ENCODE measurements around the gene TYW1.
"Not testable (repeated sequence)": the region's sequence is repeated elsewhere in the genome, so short reads cannot be mapped to it uniquely, and the experiment has no call there.

Gene TYW1

DNA sequence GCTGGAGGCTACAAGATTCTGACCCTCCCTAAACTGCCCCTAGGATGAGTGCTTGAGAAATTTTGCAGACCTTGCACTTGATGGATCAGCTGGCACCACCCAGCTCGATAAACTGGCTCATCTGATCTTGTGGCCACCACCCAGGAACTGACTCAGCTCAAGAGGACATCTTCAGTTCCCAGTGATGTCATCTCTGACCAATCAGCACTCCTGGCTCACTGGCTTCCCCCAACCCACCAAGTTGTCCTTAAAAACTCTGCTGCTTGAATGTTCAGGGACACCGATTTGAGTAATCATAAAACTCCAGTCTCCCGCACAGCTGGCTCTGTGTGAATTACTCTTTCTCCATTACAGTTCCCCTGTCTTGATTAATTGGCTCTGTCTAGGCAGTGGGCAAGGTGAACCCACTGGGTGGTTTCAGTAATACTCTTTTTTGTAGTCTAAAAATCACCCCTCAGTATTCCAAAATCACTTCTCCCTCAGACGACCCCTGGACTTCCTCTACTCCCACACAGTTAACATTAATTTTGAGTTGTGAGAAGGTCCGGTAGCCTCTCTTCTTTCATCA lies 229.8 kb downstream of the TYW1 start:
- not testable (repeated sequence) for H3K9me3 ChIP-seq (ENCODE audit: control insufficient read depth, low read length); H3K36me3 ChIP-seq (ENCODE audit: control insufficient read depth, insufficient read depth, low read length); H3K4me1 ChIP-seq (ENCODE audit: control insufficient read depth, insufficient read depth, low read length); H3K4me3 ChIP-seq (ENCODE audit: low read length); H3K27me3 ChIP-seq (ENCODE audit: control insufficient read depth, insufficient read depth, low read length); H3K9ac ChIP-seq (ENCODE audit: low read length)

DNA sequence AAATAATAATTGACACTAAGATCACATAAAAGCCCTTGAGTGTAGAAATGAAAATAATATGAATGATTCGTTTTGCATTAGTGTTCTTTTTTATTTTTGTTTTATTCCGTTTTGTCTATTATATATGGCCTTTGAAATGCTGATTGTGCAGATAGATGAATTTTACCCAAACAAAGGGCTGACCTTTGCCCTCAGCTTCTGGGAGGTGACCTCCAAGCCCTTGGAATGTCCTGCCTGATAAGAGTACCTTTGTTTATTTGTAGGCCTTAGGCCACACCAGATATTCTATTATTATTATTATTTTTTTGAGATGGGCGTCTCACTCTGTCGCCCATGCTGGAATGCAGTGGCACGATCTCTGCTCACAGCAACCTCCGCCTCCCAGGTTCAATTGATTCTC lies 230.3 kb downstream of the TYW1 start:
- not testable (repeated sequence) for H3K36me3 ChIP-seq (ENCODE audit: control insufficient read depth, insufficient read depth, low read length); H3K9ac ChIP-seq (ENCODE audit: low read length); H3K27me3 ChIP-seq (ENCODE audit: control insufficient read depth, insufficient read depth, low read length); H3K4me1 ChIP-seq (ENCODE audit: control insufficient read depth, insufficient read depth, low read length); H3K4me3 ChIP-seq (ENCODE audit: low read length); H3K9me3 ChIP-seq (ENCODE audit: control insufficient read depth, low read length)

DNA sequence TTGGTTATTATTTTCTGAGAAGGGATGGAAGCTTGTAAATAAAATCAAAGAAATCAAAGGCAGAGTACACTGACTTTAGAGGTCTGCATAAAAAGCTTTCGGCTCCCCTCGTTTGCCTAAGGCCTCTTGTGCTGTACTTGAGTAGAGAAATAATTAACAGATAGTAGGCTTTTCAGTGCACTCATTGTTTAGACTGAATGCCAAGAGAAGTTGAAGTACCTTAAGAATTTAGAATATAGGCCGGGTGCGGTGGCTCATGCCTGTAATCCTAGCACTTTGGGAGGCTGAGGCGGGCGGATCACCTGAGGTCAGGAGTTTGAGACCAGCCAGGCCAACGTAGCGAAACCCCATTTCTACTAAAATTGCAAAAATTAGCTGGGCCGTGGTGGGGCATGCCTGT lies 232.4 kb downstream of the TYW1 start:
- not testable (repeated sequence) for H3K36me3 ChIP-seq (ENCODE audit: control insufficient read depth, insufficient read depth, low read length); H3K9me3 ChIP-seq (ENCODE audit: control insufficient read depth, low read length); H3K4me3 ChIP-seq (ENCODE audit: low read length); H3K27me3 ChIP-seq (ENCODE audit: control insufficient read depth, insufficient read depth, low read length); H3K9ac ChIP-seq (ENCODE audit: low read length); H3K4me1 ChIP-seq (ENCODE audit: control insufficient read depth, insufficient read depth, low read length)

DNA sequence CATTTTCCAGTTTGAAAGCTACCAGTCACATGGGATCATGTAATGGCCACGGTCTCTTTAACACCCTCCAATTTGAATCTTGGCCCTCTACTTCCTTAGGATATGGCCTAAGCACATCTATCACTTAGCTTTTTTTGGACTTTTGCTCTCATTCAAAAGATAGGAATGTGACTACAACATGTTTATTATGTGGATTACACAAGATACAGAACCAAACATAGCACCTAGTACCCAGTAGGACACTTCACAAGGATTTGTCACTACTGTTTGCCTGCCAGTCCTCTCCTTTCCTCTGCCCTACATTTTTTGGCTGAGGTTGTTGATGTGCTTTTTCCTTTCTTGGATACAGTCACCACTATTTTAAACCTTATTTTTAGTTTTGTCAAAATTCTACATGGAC lies 233.4 kb downstream of the TYW1 start:
- H3K36me3 ChIP-seq (ENCODE audit: control insufficient read depth, insufficient read depth, low read length); H3K27me3 ChIP-seq (ENCODE audit: control insufficient read depth, insufficient read depth, low read length); H3K4me3 ChIP-seq (ENCODE audit: low read length); H3K4me1 ChIP-seq (ENCODE audit: control insufficient read depth, insufficient read depth, low read length); H3K9me3 ChIP-seq (ENCODE audit: control insufficient read depth, low read length); H3K9ac ChIP-seq (ENCODE audit: low read length): not testable (repeated sequence)

DNA sequence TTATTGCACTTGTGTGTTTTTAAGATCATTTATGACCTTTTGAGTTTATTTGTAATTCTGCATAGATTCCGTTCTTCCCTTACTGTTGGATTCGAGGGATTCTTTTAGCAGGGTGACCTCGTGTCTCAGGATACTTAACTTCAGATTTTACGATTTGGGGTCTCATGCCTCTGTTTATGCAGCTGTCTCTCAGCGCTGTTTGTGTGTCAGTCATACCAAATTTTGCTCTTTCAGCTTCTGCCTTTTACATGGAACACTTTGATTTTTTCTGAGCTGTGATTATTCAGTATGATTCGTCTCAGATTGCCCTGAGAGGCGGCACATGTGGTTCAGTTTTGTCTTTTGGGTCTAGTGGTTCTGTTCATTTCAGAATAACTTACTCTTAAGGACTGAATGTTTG lies 236.9 kb downstream of the TYW1 start:
- not testable (repeated sequence) for H3K9me3 ChIP-seq (ENCODE audit: control insufficient read depth, low read length); H3K4me1 ChIP-seq (ENCODE audit: control insufficient read depth, insufficient read depth, low read length); H3K27me3 ChIP-seq (ENCODE audit: control insufficient read depth, insufficient read depth, low read length); H3K4me3 ChIP-seq (ENCODE audit: low read length); H3K9ac ChIP-seq (ENCODE audit: low read length); H3K36me3 ChIP-seq (ENCODE audit: control insufficient read depth, insufficient read depth, low read length)

DNA sequence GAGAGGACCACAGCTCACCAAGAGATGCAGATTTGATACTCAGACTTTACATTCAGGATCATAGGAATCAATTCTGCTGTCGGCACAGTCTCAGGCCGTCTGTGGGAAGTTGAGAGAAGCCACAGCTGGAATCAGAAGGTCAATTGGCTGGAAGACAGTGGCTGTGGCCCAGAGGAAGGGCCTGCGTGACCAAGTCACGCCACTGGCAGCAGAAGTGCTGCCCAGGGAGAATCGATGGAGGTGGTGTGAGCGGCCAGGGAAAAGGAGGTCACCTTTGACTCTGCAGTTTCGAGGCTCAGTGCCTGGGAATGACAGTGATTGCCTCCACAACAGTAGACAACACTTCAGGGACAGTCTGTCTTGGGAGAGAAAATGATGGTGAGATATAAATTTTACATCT lies 239.6 kb downstream of the TYW1 start:
- H3K4me3 ChIP-seq (ENCODE audit: low read length); H3K9me3 ChIP-seq (ENCODE audit: control insufficient read depth, low read length); H3K9ac ChIP-seq (ENCODE audit: low read length); H3K4me1 ChIP-seq (ENCODE audit: control insufficient read depth, insufficient read depth, low read length); H3K27me3 ChIP-seq (ENCODE audit: control insufficient read depth, insufficient read depth, low read length); H3K36me3 ChIP-seq (ENCODE audit: control insufficient read depth, insufficient read depth, low read length): not testable (repeated sequence)

DNA sequence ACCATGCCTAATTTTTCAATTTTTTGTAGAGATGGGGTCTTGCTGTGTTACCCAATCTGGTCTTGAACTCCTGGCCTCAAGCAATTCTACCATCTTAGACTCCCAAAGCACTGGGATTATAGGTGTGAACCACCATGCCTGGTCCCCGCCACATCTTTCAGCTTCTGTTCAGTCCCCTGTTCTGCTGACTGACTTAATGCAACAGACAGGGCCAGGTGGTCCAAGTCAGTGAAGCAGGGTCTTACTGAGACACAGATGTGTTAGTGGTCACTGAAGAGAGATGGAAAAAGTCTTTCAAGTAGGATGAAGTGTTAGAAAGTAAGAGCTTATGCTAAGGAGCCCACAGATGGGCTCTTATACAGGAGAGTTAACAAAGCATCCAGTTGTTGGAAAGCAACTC lies 246.2 kb downstream of the TYW1 start:
- not testable (repeated sequence) for H3K9me3 ChIP-seq (ENCODE audit: control insufficient read depth, low read length); H3K36me3 ChIP-seq (ENCODE audit: control insufficient read depth, insufficient read depth, low read length); H3K4me3 ChIP-seq (ENCODE audit: low read length); H3K9ac ChIP-seq (ENCODE audit: low read length); H3K27me3 ChIP-seq (ENCODE audit: control insufficient read depth, insufficient read depth, low read length); H3K4me1 ChIP-seq (ENCODE audit: control insufficient read depth, insufficient read depth, low read length)

DNA sequence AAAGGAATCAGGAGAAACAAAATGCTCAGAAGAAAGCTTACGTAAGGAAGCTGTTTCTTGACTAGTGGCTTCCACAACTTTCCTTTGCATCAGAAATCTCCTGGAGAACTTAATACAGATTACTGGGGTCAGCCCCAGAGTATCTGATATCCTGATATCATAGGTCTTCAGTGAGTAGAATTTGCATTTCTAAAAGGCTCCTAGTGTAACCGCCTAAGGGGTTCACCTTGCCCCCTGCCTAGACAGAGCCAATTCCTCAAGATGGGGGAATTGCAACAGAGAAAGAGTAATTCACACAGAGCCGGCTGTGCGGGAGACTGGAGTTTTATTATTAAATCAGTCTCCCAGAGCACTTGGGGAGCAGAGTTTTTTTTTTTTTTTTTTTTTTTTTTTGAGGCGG lies 251.7 kb downstream of the TYW1 start:
- not testable (repeated sequence) for H3K4me3 ChIP-seq (ENCODE audit: low read length); H3K36me3 ChIP-seq (ENCODE audit: control insufficient read depth, insufficient read depth, low read length); H3K9ac ChIP-seq (ENCODE audit: low read length); H3K9me3 ChIP-seq (ENCODE audit: control insufficient read depth, low read length); H3K27me3 ChIP-seq (ENCODE audit: control insufficient read depth, insufficient read depth, low read length); H3K4me1 ChIP-seq (ENCODE audit: control insufficient read depth, insufficient read depth, low read length)

DNA sequence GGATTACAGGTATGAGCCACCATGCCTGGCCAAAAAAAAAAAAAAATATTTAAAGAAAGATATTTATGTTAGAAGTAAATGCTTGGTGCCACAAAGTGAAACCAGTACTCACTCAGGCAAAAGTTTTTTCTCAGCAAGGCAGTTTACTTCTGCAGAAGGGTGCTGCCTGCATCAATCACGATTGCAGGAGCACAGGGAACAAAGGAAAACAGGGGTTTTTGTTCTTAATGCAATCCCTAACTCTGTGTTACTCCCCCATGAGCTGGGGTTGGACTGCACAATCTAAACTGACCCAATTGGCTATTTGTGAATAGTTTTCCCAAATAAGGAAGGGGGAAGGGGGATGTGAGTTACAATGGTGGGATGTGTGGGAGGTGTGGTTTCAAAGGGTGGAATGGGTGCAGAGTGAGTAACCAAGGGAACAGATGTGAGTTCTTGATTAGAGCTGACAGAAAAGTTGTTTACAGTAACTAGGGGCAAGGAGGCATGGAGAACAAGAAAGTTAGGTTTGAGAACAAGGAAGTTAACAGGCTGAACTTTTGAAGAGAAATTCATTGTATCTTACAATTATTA lies 255.4 kb downstream of the TYW1 start:
- Histone ChIP-seq H3K4me3 (ENCODE audit: low read length) (no peak overlapping the region), H3K36me3 (ENCODE audit: control insufficient read depth, insufficient read depth, low read length) (no peaks in the 10 kb centered on the region), H3K9me3 (ENCODE audit: control insufficient read depth, low read length) (no peaks in the 10 kb centered on the region), H3K9ac (ENCODE audit: low read length) (no peak overlapping the region), H3K27me3 (ENCODE audit: control insufficient read depth, insufficient read depth, low read length) (no peaks in the 10 kb centered on the region), H3K4me1 (ENCODE audit: control insufficient read depth, insufficient read depth, low read length) (no peaks in the 10 kb centered on the region)

DNA sequence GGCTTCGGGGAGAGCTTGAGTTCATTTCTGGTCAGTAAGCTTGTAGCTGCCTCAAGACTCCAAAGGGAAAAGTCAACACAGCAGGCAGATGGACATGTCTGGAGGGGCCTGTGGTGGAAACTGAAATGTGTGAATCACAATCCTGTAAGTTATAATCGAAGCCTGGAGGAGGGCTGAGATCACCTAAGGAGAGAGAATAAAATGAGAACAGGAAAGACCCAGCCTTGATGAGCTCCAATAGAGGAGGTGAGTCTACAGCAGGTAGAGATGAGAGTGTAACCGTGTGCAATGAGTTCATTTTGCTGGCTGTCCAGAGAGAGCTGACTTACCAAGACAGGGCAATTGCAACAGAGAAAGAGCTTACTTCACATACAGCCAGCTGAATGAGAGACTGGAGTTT lies 258.4 kb downstream of the TYW1 start:
- not testable (repeated sequence) for H3K9ac ChIP-seq (ENCODE audit: low read length); H3K4me1 ChIP-seq (ENCODE audit: control insufficient read depth, insufficient read depth, low read length); H3K4me3 ChIP-seq (ENCODE audit: low read length); H3K36me3 ChIP-seq (ENCODE audit: control insufficient read depth, insufficient read depth, low read length); H3K27me3 ChIP-seq (ENCODE audit: control insufficient read depth, insufficient read depth, low read length); H3K9me3 ChIP-seq (ENCODE audit: control insufficient read depth, low read length)

DNA sequence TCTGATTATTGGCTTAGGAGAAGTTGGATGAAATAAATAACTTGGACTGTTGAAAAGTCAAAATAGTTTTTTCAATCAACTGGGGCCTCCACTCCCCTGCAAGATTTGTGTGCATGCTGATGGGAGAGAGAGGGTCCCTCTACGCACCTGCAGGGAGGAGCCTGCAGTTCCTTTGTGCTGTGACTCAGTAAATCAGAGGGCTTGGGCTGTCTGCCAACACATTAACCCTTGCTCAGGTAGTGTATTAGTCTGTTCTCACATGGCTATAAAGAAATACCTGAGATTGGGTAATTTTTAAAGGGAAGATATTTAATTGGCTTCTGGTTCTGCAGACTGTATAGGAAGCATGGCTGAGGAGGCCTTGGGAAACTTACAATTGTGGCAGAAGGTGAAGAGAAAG lies 261.1 kb downstream of the TYW1 start:
- not testable (repeated sequence) for H3K9ac ChIP-seq (ENCODE audit: low read length); H3K9me3 ChIP-seq (ENCODE audit: control insufficient read depth, low read length); H3K4me1 ChIP-seq (ENCODE audit: control insufficient read depth, insufficient read depth, low read length); H3K27me3 ChIP-seq (ENCODE audit: control insufficient read depth, insufficient read depth, low read length); H3K36me3 ChIP-seq (ENCODE audit: control insufficient read depth, insufficient read depth, low read length); H3K4me3 ChIP-seq (ENCODE audit: low read length)

DNA sequence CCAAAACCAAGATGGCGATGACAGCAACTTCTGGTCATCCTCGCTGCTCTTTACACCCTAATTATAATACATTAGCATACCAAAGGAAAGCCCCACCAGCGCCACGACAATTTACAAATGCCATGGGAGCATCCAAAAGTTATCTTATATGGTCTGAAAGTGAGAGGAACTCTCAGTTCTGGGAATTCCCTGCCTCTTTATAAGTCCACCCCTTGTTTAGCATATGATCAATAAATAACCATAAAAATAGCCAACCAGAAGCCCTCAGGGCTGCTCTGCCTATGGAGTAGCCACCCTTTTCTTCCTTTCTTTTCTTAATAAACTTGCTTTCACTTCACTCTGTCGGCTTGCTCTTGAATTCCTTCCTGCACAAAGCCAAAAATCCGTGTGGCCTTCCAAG lies 262.7 kb downstream of the TYW1 start:
- H3K9ac ChIP-seq (ENCODE audit: low read length); H3K9me3 ChIP-seq (ENCODE audit: control insufficient read depth, low read length); H3K4me3 ChIP-seq (ENCODE audit: low read length); H3K4me1 ChIP-seq (ENCODE audit: control insufficient read depth, insufficient read depth, low read length); H3K36me3 ChIP-seq (ENCODE audit: control insufficient read depth, insufficient read depth, low read length); H3K27me3 ChIP-seq (ENCODE audit: control insufficient read depth, insufficient read depth, low read length): not testable (repeated sequence)

DNA sequence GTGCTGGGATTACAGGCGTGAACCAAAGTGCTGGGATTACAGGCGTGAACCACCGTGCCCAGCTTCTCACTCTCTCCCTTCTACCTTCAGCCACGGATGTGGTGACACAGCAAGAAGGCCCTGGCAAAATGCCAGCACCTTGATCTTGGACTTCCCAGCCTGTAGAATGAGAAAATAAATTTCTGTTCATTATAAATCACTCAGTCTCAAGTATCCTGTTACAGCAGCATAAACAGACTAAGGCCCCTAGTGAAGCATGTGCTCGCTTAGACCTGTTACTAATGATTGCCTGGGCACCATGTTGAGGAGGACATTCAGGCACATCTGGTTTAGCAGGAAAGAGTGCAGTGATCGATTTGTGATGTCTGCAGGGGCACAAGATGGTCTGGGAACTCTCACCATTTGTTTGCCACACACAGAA lies 263.5 kb downstream of the TYW1 start:
- not testable (repeated sequence) for H3K4me3 ChIP-seq (ENCODE audit: low read length); H3K36me3 ChIP-seq (ENCODE audit: control insufficient read depth, insufficient read depth, low read length); H3K9ac ChIP-seq (ENCODE audit: low read length); H3K4me1 ChIP-seq (ENCODE audit: control insufficient read depth, insufficient read depth, low read length); H3K9me3 ChIP-seq (ENCODE audit: control insufficient read depth, low read length); H3K27me3 ChIP-seq (ENCODE audit: control insufficient read depth, insufficient read depth, low read length)

All from mucosa of stomach (tissue), 1 donor.